Rectal smooth muscle tissue (tissue), 1 donor: ENCODE data around the gene SH3RF3.

ENCODE experiments used
- H3K27ac ChIP-seq: one replicate; pipeline ENCODE4 v1.7.0; 2013; ENCODE audit warnings: low read depth, low read length, inconsistent platforms
- H3K27me3 ChIP-seq: one replicate; pipeline ENCODE4 v1.7.0; 2013; ENCODE audit warnings: low read length; ENCODE audit not compliant: control insufficient read depth, insufficient read depth
- H3K36me3 ChIP-seq: one replicate; pipeline ENCODE4 v1.7.0; 2013; ENCODE audit warnings: low read length; ENCODE audit not compliant: control insufficient read depth, insufficient read depth
- H3K4me1 ChIP-seq: one replicate; pipeline ENCODE4 v1.7.0; 2013; ENCODE audit warnings: low read length; ENCODE audit not compliant: control insufficient read depth, insufficient read depth
- H3K4me3 ChIP-seq: one replicate; pipeline ENCODE4 v1.7.0; 2013; ENCODE audit warnings: low read length
- H3K9ac ChIP-seq: one replicate; pipeline ENCODE4 v1.7.0; 2013; ENCODE audit warnings: low read length

Gene SH3RF3

GRCh38 chr2:109340381-109340780 is 211.4 kb downstream of the SH3RF3 start:
- Histone ChIP-seq H3K36me3 (no peaks in the 10 kb centered on the region), H3K4me3 (no peak overlapping the region), H3K9ac (no peak overlapping the region), H3K4me1 (no peaks in the 10 kb centered on the region), H3K27ac (no peak overlapping the region), H3K27me3 (no peaks in the 10 kb centered on the region)

- Histone ChIP-seq H3K9ac (no peak overlapping the region), H3K27ac (no peak overlapping the region), H3K27me3 (no peaks in the 10 kb centered on the region), H3K4me1 (no peaks in the 10 kb centered on the region), H3K36me3 (no peaks in the 10 kb centered on the region), H3K4me3 (no peak overlapping the region)
Observed at GRCh38 chr2:109341355-109342255, 212.6 kb downstream of the SH3RF3 start.

- Histone ChIP-seq H3K27me3 (no peaks in the 10 kb centered on the region), H3K9ac (no peak overlapping the region)
Observed at GRCh38 chr2:109342256-109342850, 213.3 kb downstream of the SH3RF3 start.

GRCh38 chr2:109342930-109343329 is 213.9 kb downstream of the SH3RF3 start:
- Histone ChIP-seq H3K27me3 (no peaks in the 10 kb centered on the region), H3K4me3 (no peak overlapping the region), H3K27ac (no peak overlapping the region), H3K4me1 (no peaks in the 10 kb centered on the region), H3K36me3 (no peaks in the 10 kb centered on the region), H3K9ac (no peak overlapping the region)

More at GRCh38 chr2:109342256-109342850, 213.3 kb downstream of the SH3RF3 start:
- Histone ChIP-seq H3K4me3 (no peak overlapping the region), H3K27ac (no peak overlapping the region), H3K36me3 (no peaks in the 10 kb centered on the region), H3K4me1 (no peaks in the 10 kb centered on the region)

GRCh38 chr2:109343460-109343859 is 214.5 kb downstream of the SH3RF3 start:
- no peak overlapping the region for H3K27ac ChIP-seq
- H3K4me1 ChIP-seq: no peaks in the 10 kb centered on the region
- H3K27me3 ChIP-seq: no peaks in the 10 kb centered on the region
- no peaks in the 10 kb centered on the region for H3K36me3 ChIP-seq
- H3K4me3 ChIP-seq: no peak overlapping the region
- H3K9ac ChIP-seq: no peak overlapping the region

GRCh38 chr2:109344270-109344805 is 215.3 kb downstream of the SH3RF3 start:
- Histone ChIP-seq H3K4me1 (peaks cover 3% of the 10 kb centered on the region), H3K9ac (no peak overlapping the region), H3K27me3 (no peaks in the 10 kb centered on the region), H3K4me3 (no peak overlapping the region), H3K36me3 (no peaks in the 10 kb centered on the region), H3K27ac (no peak overlapping the region)

GRCh38 chr2:109345091-109345490 is 216.1 kb downstream of the SH3RF3 start:
- peaks cover 3% of the 10 kb centered on the region for H3K4me1 ChIP-seq
- H3K27me3 ChIP-seq: no peaks in the 10 kb centered on the region
- no peak overlapping the region for H3K9ac ChIP-seq
- H3K36me3 ChIP-seq: no peaks in the 10 kb centered on the region
- no peak overlapping the region for H3K27ac ChIP-seq
- H3K4me3 ChIP-seq: no peak overlapping the region

- Histone ChIP-seq H3K27ac (no peak overlapping the region), H3K27me3 (no peaks in the 10 kb centered on the region), H3K9ac (no peak overlapping the region), H3K36me3 (no peaks in the 10 kb centered on the region), H3K4me3 (no peak overlapping the region), H3K4me1 (peaks cover 10% of the 10 kb centered on the region)
Observed at GRCh38 chr2:109345653-109346480, 216.9 kb downstream of the SH3RF3 start.

GRCh38 chr2:109346601-109347228 is 217.7 kb downstream of the SH3RF3 start:
- H3K9ac ChIP-seq: no peak overlapping the region
- peaks cover 18% of the 10 kb centered on the region for H3K4me1 ChIP-seq
- no peaks in the 10 kb centered on the region for H3K36me3 ChIP-seq

GRCh38 chr2:109347626-109348025 is 218.6 kb downstream of the SH3RF3 start:
- no peaks in the 10 kb centered on the region for H3K36me3 ChIP-seq
- H3K27ac ChIP-seq: no peak overlapping the region
- H3K4me1 ChIP-seq: peaks cover 19% of the 10 kb centered on the region
- H3K9ac ChIP-seq: no peak overlapping the region
- no peak overlapping the region for H3K4me3 ChIP-seq
- H3K27me3 ChIP-seq: no peaks in the 10 kb centered on the region

More at GRCh38 chr2:109346601-109347228, 217.7 kb downstream of the SH3RF3 start:
- no peak overlapping the region for H3K27ac ChIP-seq
- no peak overlapping the region for H3K4me3 ChIP-seq
- no peaks in the 10 kb centered on the region for H3K27me3 ChIP-seq

GRCh38 chr2:109348190-109348589 is 219.2 kb downstream of the SH3RF3 start:
- no peak overlapping the region for H3K9ac ChIP-seq
- H3K4me3 ChIP-seq: no peak overlapping the region
- H3K4me1 ChIP-seq: peaks cover 19% of the 10 kb centered on the region

More at GRCh38 chr2:109348190-109348589, 219.2 kb downstream of the SH3RF3 start:
- Histone ChIP-seq H3K27ac (no peak overlapping the region), H3K27me3 (no peaks in the 10 kb centered on the region), H3K36me3 (no peaks in the 10 kb centered on the region)
